HepG2 (cell line): ENCODE measurements around the gene PTGES3. TPM values are rescaled to one million over a fixed set of nuclear protein-coding genes. Genes with fewer than 3 reads are reported as not detected.
A peak's percentile ranks its signal among the peaks of the same experiment; 100 is the strongest.

Experiments used
- ATAC-seq: fragments of 200-7000 bp; cut with Tn5 transposase; 3 replicates; pipeline ENCODE4 v1.9.1; 2020; ENCODE audit warnings: mild to moderate bottlenecking, moderate library complexity
- BruUV-seq: library from RNA; stranded (reverse); fragments of 400-500 nt; replicated peaks from 2 replicates; lab custom pipeline; 2021; lab: Mats Ljungman, UMichigan
- CTCF ChIA-PET: fragments of 300-600 bp; formaldehyde crosslinking; extraction: SDS; loops from one replicate; lab custom pipeline; 2021; ENCODE audit warnings: low total read pairs, inconsistent platforms, low intra/inter-chr PET ratio; lab: Yijun Ruan, JAX
- POLR2A ChIA-PET: fragments of 350-600 bp; sonication (Branson Sonifier 250); formaldehyde crosslinking; loops from one replicate; lab custom pipeline; 2020; ENCODE audit warnings: antibody characterized with exemption, inconsistent platforms; lab: Yijun Ruan, JAX
- DNase-seq: peaks from one replicate; pipeline ENCODE4 v3.0.0-alpha.2; 2015; ENCODE audit warnings: low spot score
- FAIRE-seq: peaks from 3 replicates; lab custom pipeline; 2011; peaks lifted over from hg19 to GRCh38; lab: Jason Lieb, UNC
- H2AFZ ChIP-seq: one replicate; pipeline ENCODE4 v1.6.1; 2011; ENCODE audit warnings: low read length, inconsistent platforms
- H3K27ac ChIP-seq: fragments of 300-600 bp; 3 replicates; pipeline ENCODE4 v1.8.0; 2011; ENCODE audit warnings: mixed run types, mild to moderate bottlenecking, mixed read lengths, low read length, inconsistent platforms; ENCODE audit not compliant: insufficient read depth; ENCODE audit errors: extremely low read length
- H3K27me3 ChIP-seq, 2 experiments: fragments of 200-600 bp in 1 of 2; 2 replicates in 1 of 2; 3 replicates in 1 of 2; pipeline versions ENCODE4 v1.6.0 to v1.8.0; 2011; ENCODE audit warnings: low read length in 2 of 2, mild to moderate bottlenecking in 2 of 2, moderate library complexity in 2 of 2, inconsistent platforms in 1 of 2; ENCODE audit not compliant: insufficient read depth in 2 of 2, control insufficient read depth in 1 of 2
- H3K36me3 ChIP-seq, 2 experiments: fragments of 200-600 bp in 1 of 2; replicated peaks in 1 of 2; 2 replicates in 1 of 2; 3 replicates in 1 of 2; pipeline versions ENCODE4 v1.5.1 to v1.8.0; 2011; ENCODE audit warnings: low read length in 2 of 2, inconsistent platforms in 1 of 2; ENCODE audit not compliant: insufficient read depth in 2 of 2, control insufficient read depth in 1 of 2
- H3K4me1 ChIP-seq: 2 replicates; pipeline ENCODE4 v1.5.1; 2012; ENCODE audit warnings: low read length, inconsistent platforms; ENCODE audit not compliant: insufficient read depth
- H3K4me2 ChIP-seq: 2 replicates; pipeline ENCODE4 v1.6.0; 2011; ENCODE audit warnings: low read depth, low read length, inconsistent platforms
- H3K4me3 ChIP-seq, 3 experiments: fragments of 200-600 bp in 1 of 3; sonication (generic), shearing (Covaris generic) in 1 of 3; replicated peaks in 1 of 3; 2 replicates each; pipeline ENCODE4 v1.5.1; 2011 to 2016; ENCODE audit warnings: low read length in 3 of 3, inconsistent platforms in 2 of 3, low read depth in 2 of 3, mild to moderate bottlenecking in 2 of 3, control low read depth in 1 of 3, mixed read lengths in 1 of 3; ENCODE audit not compliant: insufficient read depth in 1 of 3
- H3K79me2 ChIP-seq: one replicate; pipeline ENCODE4 v1.6.1; 2011; ENCODE audit warnings: low read length, inconsistent platforms; ENCODE audit not compliant: insufficient read depth
- H3K9ac ChIP-seq: 2 replicates; pipeline ENCODE4 v1.6.0; 2011; ENCODE audit warnings: mild to moderate bottlenecking, low read depth, low read length, inconsistent platforms; ENCODE audit not compliant: insufficient read depth
- H3K9me3 ChIP-seq: 2 replicates; pipeline ENCODE4 v1.5.1; 2012; ENCODE audit warnings: mild to moderate bottlenecking, low read length
- H4K20me1 ChIP-seq: 2 replicates; pipeline ENCODE4 v1.6.0; 2011; ENCODE audit warnings: inconsistent platforms, mild to moderate bottlenecking, low read length, moderate library complexity; ENCODE audit not compliant: insufficient read depth
- CEBPB ChIP-seq: IDR thresholded peaks from 2 replicates; pipeline ENCODE4 v1.6.1; 2011; ENCODE audit warnings: low read depth, low read length, improper control_type of control experiment, borderline replicate concordance
- NR2F2 ChIP-seq: IDR thresholded peaks from 2 replicates; pipeline ENCODE4 v1.6.1; 2012; ENCODE audit warnings: low read depth, inconsistent platforms, borderline replicate concordance
- SNAI1 ChIP-seq: sonication (generic); formaldehyde crosslinking; IDR thresholded peaks from 2 replicates; pipeline ENCODE4 v1.5.0; 2020; ENCODE audit warnings: mild to moderate bottlenecking, missing genetic modification reagents, borderline replicate concordance
- ZNF20 ChIP-seq: sonication (generic); formaldehyde crosslinking; IDR thresholded peaks from 2 replicates; pipeline ENCODE4 v1.4.0; 2020; ENCODE audit warnings: mild to moderate bottlenecking, moderate library complexity, missing genetic modification reagents
- WGBS: methylation state at CpG from one replicate; pipeline ENCODE4 v1.1.6; 2017; ENCODE audit warnings: low lambda C conversion rate; 5-methylcytosine and 5-hydroxymethylcytosine counted together
- in situ Hi-C: cut with HindIII; loops from 2 replicates; pipeline ENCODE4 v1.10.0; 2017; ENCODE audit warnings: low pct_unique_long_range_greater_than_20kb; ENCODE audit not compliant: extremely low pct_ligation_motif_present
- intact Hi-C: fragments of 100-400 bp; cut with micrococcal nuclease; formaldehyde crosslinking; loops from one replicate; pipeline ENCODE4 v1.10.0; 2022; ENCODE audit not compliant: unreplicated experiment
- polyA plus RNA-seq, 8 experiments: library from polyadenylated mRNA; depleted of rRNA in 3 of 8; stranded (reverse) in 7 of 8; unstranded in 1 of 8; fragments of >200 nt; fragmentation: Illumina TruSeq in 4 of 8; extraction: Trizol in 4 of 8; gene quantifications; 2 replicates each; pipeline versions ENCODE4 v1.2.1 to v1.2.3, GENCODE V29; 2011 to 2016; ENCODE audit warnings: low read depth in 4 of 8, missing spikeins in 1 of 8, mixed read lengths in 1 of 8; ENCODE audit not compliant: insufficient read depth in 1 of 8
- total RNA-seq, 5 experiments: library from RNA; depleted of rRNA; stranded (reverse); fragments of >200 nt; fragmentation: Illumina TruSeq; extraction: Trizol; gene quantifications; 2 replicates each; pipeline ENCODE4 v1.2.3, GENCODE V29; 2016; ENCODE audit warnings: low read depth in 1 of 5

Gene PTGES3
- total and polyA plus RNA-seq, 2 of the 13 experiments (the other 11 are each of a cell fraction or from before 2014, with no cell fraction given), result 54.4 to 159 TPM

- Histone ChIP-seq H4K20me1 (peaks cover 15% of the 10 kb centered on the region), H2AFZ (no peak overlapping the region), H3K4me1 (peaks cover 35% of the 10 kb centered on the region), H3K27ac (peak overlapping the region; percentile 82), H3K36me3 (peaks cover 14 to 37% of the 10 kb centered on the region in 2 experiments), H3K4me2 (peak overlapping the region; percentile 91), H3K27me3 (no peaks in the 10 kb centered on the region; a peak in 1 of 5 replicates), H3K9ac (peak overlapping the region; percentile 97), H3K4me3 (peak overlapping the region; percentile 75 to 89 (median 77)), H3K9me3 (no peaks in the 10 kb centered on the region)
- DNase-seq (no peak), ATAC-seq (no peak), FAIRE-seq (no peak)
- ChIA-PET POLR2A (interaction anchor here (0.9 to 2.8 kb wide), 6 partner anchors 8 to 81 kb away, joined by 3 to 58 read pairs (median 10); partner anchors contain the start of gene NACA), CTCF (no interaction called here)
- in situ Hi-C loops, result loop anchor here (10.0 kb wide), 1 partner anchor 80 kb away; the partner anchor contains the start of gene NACA
- WGBS, result 48% methylated on average over 4 of the region's 4 CpGs
- no peak for TF ChIP-seq ZNF20 (CRISPR knock-in tag)
- TF ChIP-seq SNAI1 (CRISPR knock-in tag), result 0 out of 2 replicates have a peak, but pooled peaks have one; percentile 14
- TF ChIP-seq, all 625 proteins: peak for 1
- intact Hi-C loops, result loop anchor here (1.0 to 10.0 kb wide), 3 partner anchors 7 to 80 kb away; partner anchors contain the start of gene NACA
- H3K79me2 ChIP-seq, result peaks cover 39% of the 10 kb centered on the region
- BruUV-seq, result no TSS peak
Measured at GRCh38 chr12:56644654-56645053, 43.4 kb downstream of the PTGES3 start.

GRCh38 chr12:56641219-56641618 is 46.9 kb downstream of the PTGES3 start:
- 97% methylated on average over 6 of the region's 6 CpGs for WGBS
- H3K27ac ChIP-seq, result no peak overlapping the region
- H3K9me3 ChIP-seq, result no peaks in the 10 kb centered on the region
- peaks cover 39% of the 10 kb centered on the region for H3K79me2 ChIP-seq
- peaks cover 42% of the 10 kb centered on the region for H3K4me1 ChIP-seq
- ChIA-PET POLR2A (no interaction called here), CTCF (no interaction called here)
- TF ChIP-seq CEBPB, result 0 out of 2 replicates have a peak, but pooled peaks have one; percentile 14
- no peak for TF ChIP-seq NR2F2
- peaks cover 15% of the 10 kb centered on the region for H4K20me1 ChIP-seq
- no peak overlapping the region for H2AFZ ChIP-seq
- H3K27me3 ChIP-seq, result peaks cover 0 to 3% of the 10 kb centered on the region in 2 experiments; a peak in 1 of 5 replicates
- no peak for ATAC-seq
- no peak for FAIRE-seq
- no peak overlapping the region for H3K4me3 ChIP-seq
- DNase-seq, result no peak
- in situ Hi-C loops (loop anchor here (10.0 kb wide), 1 partner anchor 84 kb away; the partner anchor contains the start of gene NACA), intact Hi-C loops (loop anchor here (10.0 kb wide), 1 partner anchor 84 kb away; the partner anchor contains the start of gene NACA)
- H3K9ac ChIP-seq, result no peak overlapping the region
- no peak overlapping the region for H3K4me2 ChIP-seq
- BruUV-seq, result no TSS peak
- peaks cover 14 to 57% of the 10 kb centered on the region in 2 experiments for H3K36me3 ChIP-seq
